COLO668 (cell line): ENCODE data around the gene EVI5L.
"Not testable (repeated sequence)": the region's sequence is repeated elsewhere in the genome, so short reads cannot be mapped to it uniquely, and the experiment has no call there.

Source experiments
- DNase-seq: peaks from one replicate; lab custom pipeline; 2025; ENCODE audit not compliant: unreplicated experiment; lab: John Stamatoyannopoulos, UW

Gene EVI5L

GRCh38 chr19:7871437-7872305, 41.7 kb downstream of the EVI5L start:
- peak; percentile 89 for DNase-seq

DNA sequence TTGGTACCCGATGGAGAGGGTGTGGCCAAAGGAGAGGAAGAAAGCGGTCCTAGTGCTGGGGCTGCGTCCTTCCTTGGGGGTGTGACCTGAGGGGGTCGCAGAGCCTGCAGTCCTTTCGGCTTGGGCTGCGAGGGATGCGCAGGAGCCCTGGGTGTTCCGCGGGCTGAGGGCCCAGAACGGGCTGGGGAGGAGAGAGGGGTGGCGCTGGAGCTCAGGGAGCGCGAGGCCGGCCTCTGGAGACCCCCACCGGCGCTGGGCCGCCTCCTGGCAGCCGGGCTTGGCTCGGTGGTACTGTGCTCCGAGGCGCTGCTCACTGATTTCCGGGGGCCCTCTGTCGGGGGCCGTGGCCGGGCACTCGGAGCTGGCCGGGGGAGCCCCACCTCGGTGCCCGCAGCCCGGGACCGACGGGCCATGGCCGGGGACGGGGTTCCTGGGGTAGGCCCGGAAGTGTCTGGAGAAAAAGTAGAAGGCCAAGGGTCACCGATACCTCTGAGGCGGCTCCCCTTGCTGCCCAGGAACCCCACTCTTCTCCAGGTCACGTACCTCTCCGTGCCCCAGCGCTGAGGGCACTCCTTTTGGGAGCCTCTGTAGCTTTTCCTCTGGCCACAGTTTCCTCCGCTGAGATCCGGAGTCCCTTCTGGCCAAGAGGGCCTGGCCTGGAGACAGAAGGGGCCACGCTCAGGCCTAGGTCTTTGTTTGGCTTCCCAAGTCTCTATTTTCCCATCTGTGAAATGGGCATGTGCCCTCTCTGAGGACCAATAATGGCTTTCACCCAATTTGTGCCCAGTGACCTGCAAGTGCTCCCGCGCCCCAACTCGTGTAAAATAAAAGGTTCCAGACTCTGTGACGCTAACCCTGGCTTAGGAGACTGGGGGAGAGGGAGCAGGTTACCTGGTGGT, 42.5 kb downstream of the EVI5L start:
- no peak for DNase-seq

DNA sequence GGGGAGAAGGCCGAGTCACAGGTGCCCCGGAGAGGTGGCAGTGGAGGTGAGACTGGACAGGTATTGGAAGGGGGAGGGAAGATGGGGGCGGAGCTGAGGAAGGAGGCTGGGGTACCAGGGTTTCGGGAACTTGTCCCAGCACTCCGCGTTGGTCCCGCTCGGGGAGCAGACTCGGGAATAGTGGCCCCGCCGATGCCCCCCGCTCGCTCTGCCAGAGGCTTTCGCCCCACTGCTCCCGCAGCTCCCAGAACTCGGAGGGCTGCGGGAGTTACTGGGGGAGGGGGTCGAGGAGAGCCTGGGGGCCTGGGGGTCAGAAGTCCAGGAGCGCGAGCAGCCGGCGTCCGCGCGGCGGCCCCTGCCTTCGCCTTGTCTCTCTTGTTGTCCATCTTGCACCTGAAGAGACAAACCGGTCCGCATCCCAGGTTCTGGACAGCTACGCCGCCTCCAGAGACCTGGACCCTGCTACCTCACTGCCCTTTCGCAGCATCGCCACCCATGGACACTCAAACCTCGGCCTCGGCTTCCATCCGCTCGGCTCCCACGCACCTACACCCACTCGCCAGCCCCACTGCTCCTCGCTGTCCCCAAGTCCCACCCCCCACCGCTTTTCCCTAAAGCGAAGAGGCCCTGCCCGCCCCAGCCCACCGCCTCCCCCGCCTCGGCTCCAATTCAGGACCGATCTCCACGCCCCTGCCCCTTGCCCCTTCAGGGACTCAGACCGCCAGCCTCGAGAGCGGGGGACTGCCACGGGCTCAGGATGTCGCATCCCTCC, 43.5 kb downstream of the EVI5L start:
- DNase-seq = no peak

GRCh38 chr19:7874076-7874896, 44.3 kb downstream of the EVI5L start, which contains the start of gene PRR36:
PRR36 (minus strand) TSS chr19:7874390; CDS start chr19:7873689, 701 bp downstream.
- peak; percentile 91 for DNase-seq

GRCh38 chr19:7874897-7875273, 44.9 kb downstream of the EVI5L start:
- DNase-seq = no peak

DNA sequence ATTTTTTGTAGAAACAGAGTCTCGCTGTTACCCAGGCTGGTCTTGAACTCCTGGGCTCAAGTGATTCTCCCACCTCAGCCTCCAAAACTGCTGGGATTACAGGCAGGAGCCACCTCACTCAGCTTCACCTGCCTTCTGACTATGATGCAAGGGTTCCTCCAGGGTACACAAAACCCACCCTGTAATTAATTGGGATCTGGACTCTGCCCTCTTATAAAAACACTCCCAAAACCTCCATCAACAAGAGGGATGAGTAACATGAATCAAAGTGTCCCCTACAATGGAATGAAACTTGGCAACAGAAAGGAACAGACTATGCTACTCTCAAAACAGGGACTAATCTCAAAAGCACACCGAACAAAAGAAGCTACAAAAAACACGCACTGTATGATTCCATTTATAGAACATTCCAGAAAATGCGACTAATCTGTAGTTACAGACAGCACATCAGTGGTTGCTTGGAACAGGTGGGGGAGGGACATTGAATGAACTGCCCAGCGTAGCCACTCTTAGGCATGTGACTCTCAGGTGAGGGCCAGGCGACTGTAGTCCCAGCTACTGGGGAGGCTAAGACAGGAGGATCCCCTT, 47.3 kb downstream of the EVI5L start:
- DNase-seq = no peak

- no peak for DNase-seq
Observed at GRCh38 chr19:7879111-7879807, 49.2 kb downstream of the EVI5L start.

- DNase-seq = no peak
Observed at GRCh38 chr19:7879836-7880235, 49.8 kb downstream of the EVI5L start.

DNA sequence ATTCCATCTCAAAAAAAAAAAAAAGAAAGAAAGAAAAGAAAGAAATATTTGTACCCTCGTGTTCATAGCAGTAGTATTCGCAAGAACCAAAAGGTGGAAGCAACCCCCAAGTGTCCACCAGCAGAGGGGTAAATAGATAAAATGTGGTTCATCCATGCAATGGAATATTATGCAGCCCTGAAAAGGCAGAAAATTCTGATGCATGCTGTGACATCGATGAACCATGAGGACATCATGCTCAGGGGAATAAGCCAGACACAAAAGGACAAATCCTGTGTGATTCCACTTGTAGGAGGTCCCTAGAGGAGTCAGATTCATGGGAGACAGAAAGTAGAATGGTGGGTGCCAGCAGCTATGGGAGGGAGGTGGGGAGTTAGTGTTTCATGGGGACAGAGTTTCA, 51.9 kb downstream of the EVI5L start:
- no peak for DNase-seq

GRCh38 chr19:7883105-7883504, 53.1 kb downstream of the EVI5L start:
- DNase-seq = peak; percentile 68

- DNase-seq = no peak
Observed at GRCh38 chr19:7883796-7884570, 54.0 kb downstream of the EVI5L start.

DNA sequence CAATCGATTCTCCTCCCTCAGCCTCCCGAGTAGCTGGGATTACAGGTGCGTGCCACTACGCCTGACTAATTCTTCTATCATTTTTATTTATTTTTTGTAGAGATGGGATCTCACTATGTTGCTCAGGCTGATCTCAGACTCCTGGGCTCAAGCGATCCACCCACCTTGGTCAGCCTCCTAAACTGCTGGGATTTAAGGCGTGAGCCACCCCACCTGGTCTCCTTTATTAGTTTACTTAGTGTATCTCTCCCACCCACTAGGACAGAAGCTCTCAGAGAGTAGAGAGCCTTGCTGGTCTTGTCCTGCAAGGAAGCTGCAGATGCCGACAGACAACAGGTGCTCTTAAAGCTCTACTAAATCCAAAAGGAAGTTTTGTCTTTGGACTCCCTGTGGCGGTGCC, 55.8 kb downstream of the EVI5L start:
- no peak for DNase-seq

DNA sequence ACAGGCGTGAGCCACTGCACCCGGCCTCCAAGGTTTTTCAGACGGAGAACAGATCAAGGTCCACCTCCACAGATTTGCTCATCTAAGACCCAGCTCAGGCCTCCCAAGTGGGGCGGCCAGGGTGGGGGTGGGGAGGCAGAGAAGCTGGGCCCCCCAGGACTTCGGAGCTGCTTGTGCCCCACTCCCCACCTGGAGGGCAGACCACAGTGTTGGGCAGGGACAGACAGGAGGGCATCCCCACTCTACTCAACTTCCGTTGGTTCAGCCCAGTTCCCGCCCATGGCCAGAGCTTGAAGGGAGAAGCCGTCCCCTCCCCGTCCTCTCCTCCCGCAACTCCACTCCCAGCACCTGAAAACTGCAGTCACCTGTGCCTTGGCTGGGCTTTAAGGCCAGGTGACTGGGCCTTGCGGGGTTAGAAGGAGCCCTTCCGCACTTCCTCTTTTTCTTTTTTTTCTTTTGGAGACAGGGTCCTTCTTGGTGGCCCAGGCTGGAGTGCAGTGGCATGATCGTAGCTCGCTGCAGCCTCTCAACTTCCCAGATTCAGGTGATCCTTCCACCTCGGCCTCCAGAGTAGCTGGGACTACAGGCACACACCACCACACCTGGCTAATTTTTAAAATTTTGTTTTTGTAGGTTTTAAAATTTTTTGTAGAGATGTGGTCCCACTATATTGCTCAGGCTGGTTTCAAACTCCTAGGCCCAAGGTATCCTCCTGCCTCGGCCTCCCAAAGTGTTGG, 57.6 kb downstream of the EVI5L start:
- no peak for DNase-seq

DNA sequence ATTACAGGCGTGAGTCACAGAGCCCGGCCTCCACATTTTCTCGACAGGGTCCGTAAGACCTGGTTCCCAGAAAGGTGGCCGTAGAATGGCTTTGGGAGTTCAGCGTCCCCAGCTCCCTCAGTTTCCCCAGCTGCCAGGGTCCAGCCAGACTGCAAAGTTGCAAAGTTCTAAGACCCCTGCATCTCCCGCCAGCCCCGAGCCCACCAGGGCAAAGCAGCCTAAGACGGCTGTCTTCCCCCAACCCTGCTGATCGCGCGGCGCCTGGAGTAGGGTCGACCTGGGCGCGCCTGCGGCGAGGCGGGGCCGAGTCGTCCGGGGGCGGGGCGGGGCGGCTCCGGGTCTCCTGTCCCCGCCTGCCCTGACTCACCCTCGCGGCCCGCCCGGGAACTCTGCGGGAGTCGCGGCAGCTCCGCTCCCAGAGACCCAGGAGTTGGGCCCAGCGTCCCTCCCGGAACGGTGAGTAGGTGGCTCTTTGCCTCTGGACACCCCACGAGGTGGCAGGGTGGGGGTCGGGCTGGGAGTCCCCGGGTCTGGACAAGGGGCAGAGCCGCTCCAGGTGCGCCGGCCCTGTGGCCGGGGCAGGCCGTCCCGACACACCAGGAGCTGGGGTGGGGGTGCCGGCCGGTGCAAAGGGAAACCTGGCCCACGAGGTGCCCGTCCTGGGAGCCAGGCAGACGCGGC, 58.3 kb downstream of the EVI5L start, which contains the start of gene LRRC8E:
Gene LRRC8E, plus strand, starts transcription at position 366 of the 681 bp plus-strand sequence. CDS start 7,094 bp downstream, outside the sequence.
- DNase-seq = peak; percentile 61

DNA sequence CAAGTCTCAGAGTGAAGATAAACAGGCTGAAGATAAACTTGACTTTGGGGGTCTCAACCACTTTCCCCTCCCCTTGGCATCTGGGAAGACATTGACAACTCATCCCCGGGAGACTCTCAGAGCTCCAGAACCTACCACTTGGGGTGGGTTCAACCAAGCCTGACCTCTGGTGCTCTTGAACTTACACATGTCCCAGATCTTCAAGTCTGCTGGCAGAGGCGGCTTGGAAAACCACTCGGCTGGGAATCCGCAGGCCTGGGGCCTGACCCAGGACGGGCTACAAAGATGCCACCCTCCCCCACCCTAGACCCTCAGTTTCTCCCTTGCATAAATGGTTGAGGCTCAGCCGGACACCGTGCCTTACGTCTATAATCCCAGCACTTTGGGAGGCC, 58.8 kb downstream of the EVI5L start:
- no peak for DNase-seq

- not testable (repeated sequence) for DNase-seq
Observed at GRCh38 chr19:7893362-7894101, 63.5 kb downstream of the EVI5L start.
